OCI-LY7 (cell line): ENCODE data around the gene KDM3A. TPM values are rescaled to one million over a fixed set of nuclear protein-coding genes. Genes with fewer than 3 reads are reported as not detected.

Experiments used
- BruUV-seq: library from RNA; stranded (reverse); fragments of 400-500 nt; replicated peaks from 2 replicates; lab custom pipeline; 2021; lab: Mats Ljungman, UMichigan
- CTCF ChIA-PET: fragments of 300-600 bp; sonication (Branson Sonifier 250); formaldehyde crosslinking; loops from one replicate; lab custom pipeline; 2022; ENCODE audit warnings: antibody characterized with exemption; ENCODE audit not compliant: unreplicated experiment; lab: Charles Lee
- POLR2A ChIA-PET: fragments of 300-600 bp; sonication (Branson Sonifier 250); formaldehyde crosslinking; loops from one replicate; lab custom pipeline; 2022; ENCODE audit warnings: antibody characterized with exemption; lab: Charles Lee
- DNase-seq: peaks from one replicate; pipeline ENCODE4 v3.0.0-alpha.2; 2015; ENCODE audit warnings: low spot score
- H2AFZ ChIP-seq: fragments of 200-600 bp; sonication (generic), shearing (Covaris generic); 2 replicates; pipeline ENCODE4 v1.6.1; 2014; ENCODE audit warnings: mild to moderate bottlenecking, antibody characterized with exemption, low read length, moderate library complexity
- H3K27ac ChIP-seq: fragments of 200-600 bp; sonication (generic); 2 replicates; pipeline ENCODE4 v1.5.1; 2014; ENCODE audit warnings: mixed run types, low read depth, mild to moderate bottlenecking, moderate library complexity, low read length, inconsistent platforms; ENCODE audit not compliant: poor library complexity, severe bottlenecking
- H3K36me3 ChIP-seq: fragments of 200-600 bp; sonication (generic); 2 replicates; pipeline ENCODE4 v1.6.1; 2014; ENCODE audit warnings: mild to moderate bottlenecking, antibody characterized with exemption, low read length, moderate library complexity, mixed read lengths; ENCODE audit not compliant: insufficient read depth
- H3K4me1 ChIP-seq: fragments of 200-600 bp; sonication (generic); 2 replicates; pipeline ENCODE4 v1.5.1; 2014; ENCODE audit warnings: mild to moderate bottlenecking, low read length; ENCODE audit not compliant: insufficient read depth, poor library complexity, severe bottlenecking
- H3K4me2 ChIP-seq: fragments of 200-600 bp; sonication (generic); 2 replicates; pipeline ENCODE4 v1.6.1; 2014; ENCODE audit warnings: mild to moderate bottlenecking, low read length
- H3K4me3 ChIP-seq: fragments of 200-600 bp; sonication (generic); 2 replicates; pipeline ENCODE4 v1.5.1; 2014; ENCODE audit warnings: mild to moderate bottlenecking, low read depth, low read length; ENCODE audit not compliant: poor library complexity, severe bottlenecking
- H3K79me2 ChIP-seq: fragments of 200-600 bp; sonication (generic); 2 replicates; pipeline ENCODE4 v1.6.1; 2016; ENCODE audit warnings: low read depth, mild to moderate bottlenecking, low read length, moderate library complexity, mixed read lengths; ENCODE audit not compliant: insufficient read depth
- H3K9me2 ChIP-seq: fragments of 200-600 bp; sonication (generic); 2 replicates; pipeline ENCODE4 v1.6.1; 2016; ENCODE audit warnings: mild to moderate bottlenecking, low read length, mixed read lengths; ENCODE audit not compliant: insufficient read depth
- H3K9me3 ChIP-seq: fragments of 200-600 bp; sonication (generic); 2 replicates; pipeline ENCODE4 v1.6.1; 2014; ENCODE audit warnings: mild to moderate bottlenecking, mixed run types, low read length, mixed read lengths
- H4K20me1 ChIP-seq: fragments of 200-600 bp; sonication (generic); 2 replicates; pipeline ENCODE4 v1.6.1; 2014; ENCODE audit warnings: mild to moderate bottlenecking, antibody characterized with exemption, low read length, moderate library complexity, mixed read lengths; ENCODE audit not compliant: insufficient read depth
- CTCF ChIP-seq: fragments of 200-600 bp; sonication (generic); conservative IDR thresholded peaks from 2 replicates; pipeline ENCODE4 v1.5.1; 2014; ENCODE audit warnings: mild to moderate bottlenecking, antibody characterized with exemption, low read length, moderate library complexity, mixed read lengths
- EZH2phosphoT487 ChIP-seq: fragments of 200-600 bp; sonication (generic); IDR thresholded peaks from 2 replicates; pipeline ENCODE4 v1.6.1; 2018; ENCODE audit warnings: low read depth, borderline replicate concordance, mild to moderate bottlenecking, mixed run types, antibody characterized with exemption, low read length, moderate library complexity, mixed read lengths
- intact Hi-C: fragments of 100-400 bp; cut with micrococcal nuclease; formaldehyde crosslinking; loops from one replicate; pipeline ENCODE4 v1.10.0; 2022; ENCODE audit not compliant: unreplicated experiment
- total RNA-seq, 2 experiments: library from RNA; depleted of rRNA in 1 of 2; stranded (reverse); fragments of >200 nt in 1 of 2; shearing (Covaris generic) in 1 of 2; gene quantifications; 2 replicates each; pipeline ENCODE4 v1.2.3, GENCODE V29; 2014 to 2022

Gene KDM3A
- total RNA-seq, 2 experiments from 2014 or later: 14.5 to 55.7 TPM

GRCh38 chr2:86434290-86434689 lies 6.9 kb upstream of the KDM3A start:
- no peak overlapping the region for H3K27ac ChIP-seq
- POLR2A ChIA-PET: no interaction called here
- H3K4me2 ChIP-seq: no peak overlapping the region
- H3K4me1 ChIP-seq: no peaks in the 10 kb centered on the region
- no peaks in the 10 kb centered on the region for H3K79me2 ChIP-seq
- CTCF ChIA-PET: no interaction called here
- no peaks in the 10 kb centered on the region for H4K20me1 ChIP-seq
- H3K9me2 ChIP-seq: no peaks in the 10 kb centered on the region
- TF ChIP-seq CTCF (no peak), EZH2phosphoT487 (no peak)
- no peak overlapping the region for H2AFZ ChIP-seq
- H3K9me3 ChIP-seq: peaks cover 24% of the 10 kb centered on the region
- no peak overlapping the region for H3K4me3 ChIP-seq
- no peak for DNase-seq
- no peaks in the 10 kb centered on the region for H3K36me3 ChIP-seq
- intact Hi-C loops: no loop called here
- BruUV-seq: no TSS peak

- intact Hi-C loops: no loop called here
- Histone ChIP-seq H3K9me2 (no peaks in the 10 kb centered on the region), H3K4me2 (no peak overlapping the region), H3K79me2 (no peaks in the 10 kb centered on the region), H3K4me1 (peaks cover 5% of the 10 kb centered on the region), H4K20me1 (no peaks in the 10 kb centered on the region), H3K9me3 (peaks cover 35% of the 10 kb centered on the region), H3K36me3 (peaks cover 4% of the 10 kb centered on the region), H2AFZ (no peak overlapping the region), H3K27ac (no peak overlapping the region), H3K4me3 (no peak overlapping the region)
- TF ChIP-seq EZH2phosphoT487 (no peak), CTCF (no peak)
- DNase-seq: no peak
- BruUV-seq: no TSS peak
- POLR2A ChIA-PET: no interaction called here
- CTCF ChIA-PET: no interaction called here
Observed at GRCh38 chr2:86435531-86435930, 5.6 kb upstream of the KDM3A start.

- Histone ChIP-seq H3K9me3 (peaks cover 35% of the 10 kb centered on the region), H3K36me3 (peaks cover 4% of the 10 kb centered on the region), H2AFZ (no peak overlapping the region), H3K4me2 (no peak overlapping the region), H3K4me3 (no peak overlapping the region), H3K79me2 (no peaks in the 10 kb centered on the region), H3K9me2 (no peaks in the 10 kb centered on the region), H3K27ac (no peak overlapping the region), H3K4me1 (peaks cover 5% of the 10 kb centered on the region), H4K20me1 (no peaks in the 10 kb centered on the region)
- no peak for DNase-seq
- TF ChIP-seq EZH2phosphoT487 (no peak), CTCF (no peak)
- BruUV-seq: no TSS peak
- ChIA-PET POLR2A (no interaction called here), CTCF (no interaction called here)
- intact Hi-C loops: no loop called here
Observed at GRCh38 chr2:86436328-86436727, 4.8 kb upstream of the KDM3A start.
